Mammary epithelial cell (primary cell): ENCODE results near the gene GRIN3B.

Experiments used
- CTCF ChIP-seq, 2 donors: IDR thresholded peaks in 1 of 2; conservative IDR thresholded peaks in 1 of 2; 2 replicates each; pipeline ENCODE4 v1.5.1; 2011 to 2012; ENCODE audit warnings: inconsistent platforms in 2 of 2, low read length in 2 of 2, mild to moderate bottlenecking in 2 of 2, control low read depth in 1 of 2, low read depth in 1 of 2; ENCODE audit not compliant: insufficient read depth in 1 of 2; ENCODE audit errors: extremely low read depth in 1 of 2
- EZH2 ChIP-seq: IDR thresholded peaks from 2 replicates; pipeline ENCODE4 v1.6.1; 2012; ENCODE audit warnings: low read length, inconsistent platforms, borderline replicate concordance

DNA sequence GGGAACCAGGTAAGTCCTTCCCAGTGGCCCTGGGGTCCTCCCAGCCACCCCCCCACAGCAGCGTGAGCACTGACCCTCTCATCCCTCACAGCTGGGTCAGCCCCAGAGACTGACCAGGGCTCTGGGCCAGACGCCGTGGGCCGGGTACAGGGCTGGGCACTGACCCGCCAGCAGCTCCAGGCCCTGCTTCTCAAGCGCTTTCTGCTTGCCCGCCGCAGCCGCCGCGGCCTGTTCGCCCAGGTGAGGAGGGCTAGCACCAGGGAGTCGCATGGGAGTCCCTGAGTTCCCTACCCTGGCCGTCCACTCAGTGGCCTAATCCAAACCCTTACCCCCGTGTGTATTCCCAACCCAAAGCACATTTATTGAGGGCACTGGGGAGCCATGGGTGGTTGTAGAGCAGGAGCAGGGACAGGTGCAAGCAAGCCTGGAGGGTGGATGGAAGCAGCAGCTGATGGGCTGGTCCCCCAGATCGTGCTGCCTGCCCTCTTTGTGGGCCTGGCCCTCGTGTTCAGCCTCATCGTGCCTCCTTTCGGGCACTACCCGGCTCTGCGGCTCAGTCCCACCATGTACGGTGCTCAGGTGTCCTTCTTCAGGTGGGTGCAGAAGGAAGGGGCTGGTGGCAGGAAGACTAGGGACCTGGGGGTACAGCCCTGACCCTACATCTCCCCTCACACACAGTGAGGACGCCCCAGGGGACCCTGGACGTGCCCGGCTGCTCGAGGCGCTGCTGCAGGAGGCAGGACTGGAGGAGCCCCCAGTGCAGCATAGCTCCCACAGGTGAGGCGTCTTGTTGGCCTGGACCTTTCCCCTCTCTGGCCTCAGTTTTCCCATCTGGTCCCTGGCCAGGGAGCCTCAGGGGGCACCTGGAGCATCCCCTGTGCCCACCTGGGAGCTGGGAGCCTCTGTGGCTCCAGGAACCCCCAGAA, 54.1 kb downstream of the GRIN3B start:
- TF ChIP-seq CTCF (conservative IDR thresholded peaks at IDR 0.05 in 1 of 2, IDR thresholded peaks at IDR 0.05 in 1 of 2; ENCODE audit: extremely low read depth in 1 of 2, insufficient read depth in 1 of 2, low read depth in 1 of 2, low read length in 2 of 2), result no peak
- TF ChIP-seq EZH2, result no peak
